CD8-positive, alpha-beta memory T cell (primary cell): ENCODE data around the gene ZNF396. TPM values are rescaled to one million over a fixed set of nuclear protein-coding genes. Genes with fewer than 3 reads are reported as not detected.

Source experiments
- polyA plus RNA-seq: library from polyadenylated mRNA; unstranded; fragments of 300-500 nt; fragmentation: Illumina TruSeq; gene quantifications from one replicate; pipeline ENCODE4 v1.2.3, GENCODE V29; 2021
- total RNA-seq, 2 experiments: library from RNA; stranded (reverse); gene quantifications; one replicate each; pipeline ENCODE4 v1.2.3, GENCODE V29; 2021

Gene ZNF396
- total and polyA plus RNA-seq, 3 experiments from 2014 or later = 0.87 to 1.7 (median 1.2) TPM

Other genes with a start within 250 kb of the ZNF396 start
- gene ZNF397, start 136.3 kb downstream of the ZNF396 start, total RNA-seq = 10 to 100 TPM; 20.9 to 22.5 TPM
- gene ZNF397, start 136.3 kb downstream of the ZNF396 start, polyA plus RNA-seq = 6.7 TPM
- 10 to 100 TPM in 1 of 2 experiments, 1 to 10 TPM in 1; 8.9 to 10.8 TPM for gene ZSCAN30, start 87.1 kb downstream of the ZNF396 start, total RNA-seq
- 3.0 TPM for gene ZSCAN30, start 87.1 kb downstream of the ZNF396 start, polyA plus RNA-seq
- 10 to 100 TPM; 52.1 to 52.6 TPM for gene ZNF24, start 32.9 kb downstream of the ZNF396 start, total RNA-seq
- 100 TPM for gene ZNF24, start 32.9 kb downstream of the ZNF396 start, polyA plus RNA-seq
- gene INO80C, start 120.6 kb upstream of the ZNF396 start, total RNA-seq = 10 to 100 TPM; 27.0 to 28.5 TPM
- gene INO80C, start 120.6 kb upstream of the ZNF396 start, polyA plus RNA-seq = 16.6 TPM
- gene GALNT1, start 204.4 kb upstream of the ZNF396 start, total RNA-seq = 10 to 100 TPM; 43.9 to 46.1 TPM
- 54.8 TPM for gene GALNT1, start 204.4 kb upstream of the ZNF396 start, polyA plus RNA-seq